ENCODE results near the gene C1QTNF5.
"Not testable (repeated sequence)": the region's sequence is repeated elsewhere in the genome, so short reads cannot be mapped to it uniquely, and the experiment has no call there.

Gene C1QTNF5, protein sequence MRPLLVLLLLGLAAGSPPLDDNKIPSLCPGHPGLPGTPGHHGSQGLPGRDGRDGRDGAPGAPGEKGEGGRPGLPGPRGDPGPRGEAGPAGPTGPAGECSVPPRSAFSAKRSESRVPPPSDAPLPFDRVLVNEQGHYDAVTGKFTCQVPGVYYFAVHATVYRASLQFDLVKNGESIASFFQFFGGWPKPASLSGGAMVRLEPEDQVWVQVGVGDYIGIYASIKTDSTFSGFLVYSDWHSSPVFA

GRCh38 chr11:119340335-119341221 lies at the start of gene C1QTNF5:
Gene C1QTNF5 (minus strand): TSS chr11:119340883. CDS start chr11:119340397, 486 bp downstream.
- DNase-seq (ENCODE audit: low read depth), result no peak

DNA sequence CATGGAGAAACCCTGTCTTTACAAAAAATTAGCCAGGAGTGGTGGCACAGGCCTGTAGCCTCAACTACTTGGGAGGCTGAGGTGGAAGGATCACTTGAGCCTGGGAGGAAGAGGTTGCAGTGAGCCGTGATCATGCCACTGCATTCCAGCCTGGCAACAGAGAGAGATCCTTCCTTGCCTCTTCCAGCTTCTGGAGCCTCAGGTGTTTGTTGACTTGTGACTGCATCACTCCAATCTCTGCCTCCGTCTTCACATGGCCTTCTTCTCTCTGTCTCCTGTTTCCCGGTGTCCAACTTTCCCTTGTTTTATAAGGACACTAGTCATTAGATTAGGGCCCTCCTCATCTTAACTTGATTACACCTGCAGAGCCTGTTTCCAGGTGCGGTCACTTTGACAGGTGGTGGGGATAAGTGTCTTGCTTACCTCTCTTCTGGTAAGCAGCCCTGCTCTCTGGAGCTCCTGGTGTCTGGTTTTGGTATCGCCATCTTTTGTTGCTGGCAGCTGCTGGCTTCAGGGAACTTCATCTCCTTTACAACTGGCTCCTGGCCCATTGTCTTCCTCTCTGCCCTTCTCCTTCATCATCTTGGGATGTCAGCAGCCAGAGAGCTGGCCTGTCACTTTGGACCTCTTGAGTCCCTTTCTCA lies 49.0 kb upstream of the C1QTNF5 start:
- no peak for DNase-seq (ENCODE audit: low read depth)

DNA sequence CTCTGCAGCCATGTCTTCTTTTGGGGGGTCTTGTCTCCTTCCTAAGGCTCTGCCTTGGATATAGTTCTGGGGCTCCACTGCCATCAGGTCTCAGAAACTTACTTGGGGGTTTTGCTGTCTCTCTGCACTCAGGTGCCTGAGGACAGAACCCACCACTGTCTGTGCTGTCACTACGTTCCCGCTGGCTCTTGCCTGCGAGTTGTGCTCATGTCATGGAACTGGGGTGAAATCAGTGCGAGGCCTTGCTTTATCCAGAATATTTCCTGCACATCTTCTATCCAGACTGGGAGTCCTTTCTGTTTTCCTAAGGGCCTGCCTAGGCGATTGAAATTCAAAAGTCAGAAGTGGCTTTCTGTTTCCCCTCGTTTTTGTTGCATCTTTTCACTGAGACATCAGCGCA lies 47.4 kb upstream of the C1QTNF5 start:
- no peak for DNase-seq (ENCODE audit: low read depth)

DNA sequence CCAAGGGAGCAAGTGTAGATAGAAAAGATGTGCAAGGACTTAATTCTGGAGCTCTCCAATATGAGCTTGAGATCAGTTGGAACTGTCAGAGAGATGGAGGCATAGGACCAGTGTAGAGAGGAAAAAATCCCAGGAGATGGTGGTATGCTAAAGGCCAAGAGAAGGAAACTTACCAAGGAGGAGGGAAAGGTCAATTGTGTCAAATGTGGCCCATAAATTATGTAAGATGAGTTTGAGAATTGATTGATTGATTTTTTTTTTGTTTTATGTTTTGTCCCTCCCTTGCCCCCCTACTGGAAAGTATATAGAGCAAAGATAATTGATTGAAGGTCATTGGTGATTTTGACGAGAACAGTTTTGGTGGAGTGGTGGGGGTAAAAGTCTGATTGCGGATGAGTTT lies 43.6 kb upstream of the C1QTNF5 start:
- no peak for DNase-seq (ENCODE audit: low read depth)

DNA sequence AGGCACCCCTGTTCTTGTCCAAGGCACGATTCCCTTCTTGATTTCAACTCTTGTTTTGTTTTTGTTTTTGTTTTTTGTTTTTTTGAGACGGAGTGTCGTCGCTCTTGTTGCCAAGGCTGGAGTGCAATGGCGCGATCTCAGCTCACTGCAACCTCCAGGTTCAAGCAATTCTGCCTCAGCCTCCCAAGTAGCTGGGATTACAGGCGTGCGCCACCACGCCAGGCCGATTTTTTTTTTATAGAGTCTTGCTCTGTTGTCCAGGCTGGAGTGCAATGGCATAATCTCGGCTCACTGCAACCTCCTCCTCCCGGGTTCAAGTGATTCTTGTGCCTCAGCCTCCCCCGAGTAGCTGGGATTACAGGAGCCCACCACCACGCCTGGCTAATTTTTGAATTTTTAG lies 41.8 kb upstream of the C1QTNF5 start:
- not testable (repeated sequence) for DNase-seq (ENCODE audit: low read depth)

- no peak for DNase-seq (ENCODE audit: low read depth)
These were observed 41.4 kb upstream of the C1QTNF5 start for GRCh38 chr11:119382101-119382500.

DNA sequence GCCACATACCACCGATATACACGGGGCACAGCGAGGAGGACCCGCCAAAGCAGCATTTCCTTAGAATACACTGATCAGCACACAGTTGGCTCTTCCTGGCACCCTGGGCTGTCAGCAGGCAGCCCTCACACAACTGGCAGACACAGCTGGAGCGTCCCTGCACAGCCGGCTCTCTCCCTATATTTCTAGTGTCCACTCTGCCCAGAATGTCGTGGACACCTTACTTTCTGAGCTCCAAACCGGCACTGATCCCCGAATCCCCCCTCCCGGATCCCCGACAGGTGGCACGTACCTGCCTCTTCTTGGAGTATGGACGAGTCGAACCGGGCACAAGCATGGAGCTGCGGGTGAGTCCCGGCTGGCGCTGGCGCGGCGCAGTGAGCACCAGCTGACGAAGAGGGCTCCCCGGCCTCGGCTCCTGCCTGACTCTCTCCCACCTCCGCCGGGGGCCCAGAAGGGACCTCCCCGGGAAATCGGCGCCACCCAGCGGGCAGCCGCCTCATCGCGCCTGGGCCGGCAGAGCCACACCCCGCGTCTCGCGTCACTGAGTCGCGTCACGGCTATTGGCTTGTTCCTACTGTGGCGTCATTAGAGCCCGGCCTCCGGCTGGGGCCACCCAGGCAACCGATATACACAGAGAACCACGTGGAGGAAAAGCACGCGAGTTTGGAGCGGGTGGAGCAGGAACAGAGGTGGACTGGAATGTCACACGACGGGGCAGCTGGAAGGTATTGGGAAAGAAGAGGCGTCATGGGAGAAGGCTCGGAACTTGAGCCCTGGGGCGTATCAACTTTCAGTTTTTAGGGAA lies 40.7 kb upstream of the C1QTNF5 start, which contains the start of gene USP2:
USP2 (minus strand) TSS at position 510 of the 808 bp plus-strand sequence. CDS start 8,210 bp downstream, outside the sequence.
- peak; percentile 97 for DNase-seq (ENCODE audit: low read depth)

DNA sequence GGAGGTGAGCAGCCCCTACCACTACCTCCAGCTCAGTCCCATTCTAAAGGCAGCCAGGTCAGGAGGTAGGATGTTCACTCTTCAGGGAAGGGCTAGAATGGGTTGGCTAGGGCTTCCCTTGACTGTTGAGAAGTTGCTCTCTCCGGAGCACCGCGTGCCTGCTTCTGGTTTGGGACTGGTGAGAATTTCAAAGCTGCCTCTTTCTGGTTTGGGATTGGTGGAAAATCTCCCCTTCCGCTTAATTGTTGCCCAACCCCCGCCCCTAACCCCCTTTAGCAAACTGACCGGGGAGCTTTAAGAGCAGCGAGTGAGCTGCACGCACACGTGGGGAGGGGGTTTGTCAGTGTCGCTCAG lies 40.1 kb upstream of the C1QTNF5 start:
- DNase-seq (ENCODE audit: low read depth), result no peak

- no peak for DNase-seq (ENCODE audit: low read depth)
These were observed 39.6 kb upstream of the C1QTNF5 start for GRCh38 chr11:119380160-119380826.

DNA sequence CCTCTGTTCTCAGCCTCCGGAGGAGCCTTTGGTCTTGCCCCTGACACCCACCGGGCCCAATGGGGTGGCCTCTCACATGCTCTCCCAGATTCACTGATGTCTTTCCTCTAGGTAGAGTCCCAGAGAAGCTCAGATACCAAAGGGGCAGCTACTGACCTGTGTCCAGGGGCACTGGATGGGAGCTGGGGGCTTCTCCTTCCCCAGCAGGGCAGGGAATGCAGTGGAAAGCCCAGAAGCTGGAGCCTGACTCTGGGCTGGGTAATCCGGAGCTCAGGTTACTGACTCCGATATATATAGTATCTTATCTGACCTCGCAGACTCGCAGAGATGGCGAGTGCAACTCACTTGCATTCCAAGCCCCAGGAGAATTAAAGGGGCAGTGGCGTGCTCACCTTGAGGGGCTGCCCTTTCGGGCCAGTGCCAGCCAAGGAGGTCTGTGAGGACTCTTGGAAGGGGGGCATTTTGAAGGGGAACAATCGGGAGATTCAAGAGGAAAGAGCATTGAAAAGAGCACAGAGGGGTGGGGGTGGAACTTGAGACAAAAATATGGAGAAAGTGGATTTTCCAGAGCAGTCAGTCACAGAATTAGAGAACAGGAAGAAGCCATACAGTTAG lies 38.3 kb upstream of the C1QTNF5 start:
- no peak for DNase-seq (ENCODE audit: low read depth)

GRCh38 chr11:119377961-119378667 lies 37.4 kb upstream of the C1QTNF5 start:
- no peak for DNase-seq (ENCODE audit: low read depth)

- DNase-seq (ENCODE audit: low read depth), result no peak
These were observed 36.6 kb upstream of the C1QTNF5 start for GRCh38 chr11:119377112-119377901.

DNA sequence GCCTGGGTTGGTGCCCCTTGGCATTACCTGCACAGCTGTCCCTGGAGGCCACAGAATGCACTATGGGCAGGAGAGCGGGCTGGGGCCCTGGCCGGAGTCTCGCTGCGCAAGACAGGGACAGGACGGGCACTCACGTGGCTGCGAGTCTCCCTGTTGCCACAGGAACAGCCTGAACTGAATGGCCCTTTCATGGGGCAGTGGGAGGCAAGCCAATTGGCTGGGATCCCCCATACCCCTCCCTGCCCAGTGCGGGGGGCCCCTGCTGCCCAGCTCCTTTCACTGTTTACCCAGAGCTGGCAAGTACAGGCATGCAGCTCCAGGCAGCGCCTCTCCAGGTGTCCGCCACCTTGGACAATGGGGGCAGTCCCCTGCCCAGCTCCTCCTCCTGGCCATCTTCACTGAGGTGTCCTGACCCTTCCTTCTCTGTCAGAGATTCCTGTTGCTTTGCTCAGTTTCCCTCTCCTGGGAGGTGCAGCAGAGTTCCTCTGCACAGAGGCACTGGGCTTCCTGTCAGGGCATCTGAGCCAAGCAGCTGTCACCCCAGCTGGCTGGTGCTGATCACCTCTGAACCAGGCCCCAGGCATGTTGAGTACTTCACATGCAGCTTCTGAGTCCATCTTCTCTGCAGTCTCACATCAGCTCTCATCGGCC lies 35.6 kb upstream of the C1QTNF5 start:
- DNase-seq (ENCODE audit: low read depth), result no peak

DNA sequence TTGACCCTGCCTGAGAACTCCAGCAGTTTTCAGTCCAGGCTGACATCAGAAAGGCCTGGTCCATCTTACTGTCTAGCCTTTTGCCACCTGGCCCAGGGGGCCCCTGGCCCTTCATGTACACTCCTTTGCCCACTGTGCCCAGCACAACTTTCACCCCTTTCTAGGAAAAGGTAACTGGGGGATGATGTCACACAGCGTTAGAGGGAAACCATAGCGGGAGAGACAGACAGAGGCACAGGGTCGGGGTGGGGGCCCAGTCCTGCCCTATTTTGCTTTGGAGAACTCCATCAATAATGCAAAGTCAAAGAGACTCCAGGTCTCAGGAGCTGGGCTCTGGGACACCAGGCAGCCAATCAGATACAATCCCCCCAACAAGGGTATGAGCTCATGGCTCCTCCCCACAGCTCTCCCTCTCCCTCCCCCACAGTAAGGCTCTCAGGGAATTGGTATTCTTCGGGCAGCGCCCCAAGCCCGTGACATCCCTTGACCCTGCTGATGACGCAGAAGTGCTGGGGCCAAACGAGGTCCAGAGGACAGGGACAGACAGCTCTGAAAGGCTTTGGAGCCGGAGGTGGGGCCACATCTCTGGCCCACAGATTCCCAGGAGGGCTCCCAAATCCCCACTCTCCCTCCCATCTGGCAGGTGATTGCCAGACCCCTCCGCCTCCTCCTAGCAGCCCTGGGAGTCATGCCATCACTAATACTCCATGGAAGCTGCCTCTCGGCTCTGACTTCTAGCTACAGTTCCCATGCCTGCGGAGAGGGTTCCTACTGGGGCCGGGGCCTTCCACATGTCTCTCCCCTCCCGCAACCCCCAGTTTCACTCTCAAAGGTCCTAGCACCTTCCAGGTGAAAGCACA lies 34.9 kb upstream of the C1QTNF5 start:
- no peak for DNase-seq (ENCODE audit: low read depth)

GRCh38 chr11:119374632-119375336 lies 34.1 kb upstream of the C1QTNF5 start:
- no peak for DNase-seq (ENCODE audit: low read depth)

GRCh38 chr11:119373921-119374631 lies 33.4 kb upstream of the C1QTNF5 start:
- DNase-seq (ENCODE audit: low read depth), result no peak
